Measurements from ENCODE around the gene RBP2.

DNA sequence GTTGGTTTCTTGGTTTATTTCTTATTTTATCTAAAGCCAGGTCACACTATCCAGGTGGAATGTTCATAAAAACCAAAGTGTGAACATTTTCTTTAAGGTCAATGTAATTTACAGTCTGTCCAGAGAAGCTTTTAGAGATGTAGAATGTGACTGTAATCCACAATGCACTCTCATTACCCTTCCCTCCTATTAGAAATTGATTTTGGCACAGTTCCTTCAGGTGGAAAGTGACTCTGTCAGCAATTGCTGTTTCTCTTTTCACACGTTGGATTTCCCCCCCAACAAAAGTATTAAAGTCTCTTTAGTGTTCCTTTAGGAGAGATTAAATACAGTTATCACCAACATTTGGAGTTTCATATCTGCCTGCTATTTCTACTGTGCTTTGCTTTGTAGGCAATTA is 55.3 kb downstream of the RBP2 start:
- TF ChIP-seq, protein P1, sequence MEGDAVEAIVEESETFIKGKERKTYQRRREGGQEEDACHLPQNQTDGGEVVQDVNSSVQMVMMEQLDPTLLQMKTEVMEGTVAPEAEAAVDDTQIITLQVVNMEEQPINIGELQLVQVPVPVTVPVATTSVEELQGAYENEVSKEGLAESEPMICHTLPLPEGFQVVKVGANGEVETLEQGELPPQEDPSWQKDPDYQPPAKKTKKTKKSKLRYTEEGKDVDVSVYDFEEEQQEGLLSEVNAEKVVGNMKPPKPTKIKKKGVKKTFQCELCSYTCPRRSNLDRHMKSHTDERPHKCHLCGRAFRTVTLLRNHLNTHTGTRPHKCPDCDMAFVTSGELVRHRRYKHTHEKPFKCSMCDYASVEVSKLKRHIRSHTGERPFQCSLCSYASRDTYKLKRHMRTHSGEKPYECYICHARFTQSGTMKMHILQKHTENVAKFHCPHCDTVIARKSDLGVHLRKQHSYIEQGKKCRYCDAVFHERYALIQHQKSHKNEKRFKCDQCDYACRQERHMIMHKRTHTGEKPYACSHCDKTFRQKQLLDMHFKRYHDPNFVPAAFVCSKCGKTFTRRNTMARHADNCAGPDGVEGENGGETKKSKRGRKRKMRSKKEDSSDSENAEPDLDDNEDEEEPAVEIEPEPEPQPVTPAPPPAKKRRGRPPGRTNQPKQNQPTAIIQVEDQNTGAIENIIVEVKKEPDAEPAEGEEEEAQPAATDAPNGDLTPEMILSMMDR (IDR thresholded peaks at IDR 0.05) = no peak
- no peak for TF ChIP-seq POLR2A (IDR thresholded peaks at IDR 0.05)
- no peak for TF ChIP-seq EP300 (IDR thresholded peaks at IDR 0.05)
